ENCODE measurements around the gene RAD54L. TPM values are rescaled to one million over a fixed set of nuclear protein-coding genes. Genes with fewer than 3 reads are reported as not detected.

RAD54L gene
- total and polyA plus RNA-seq, 10 of the 15 experiments (the other 5 are each of a cell fraction or from before 2014, with no cell fraction given): 12.9 to 54.2 (median 23.6) TPM

DNA sequence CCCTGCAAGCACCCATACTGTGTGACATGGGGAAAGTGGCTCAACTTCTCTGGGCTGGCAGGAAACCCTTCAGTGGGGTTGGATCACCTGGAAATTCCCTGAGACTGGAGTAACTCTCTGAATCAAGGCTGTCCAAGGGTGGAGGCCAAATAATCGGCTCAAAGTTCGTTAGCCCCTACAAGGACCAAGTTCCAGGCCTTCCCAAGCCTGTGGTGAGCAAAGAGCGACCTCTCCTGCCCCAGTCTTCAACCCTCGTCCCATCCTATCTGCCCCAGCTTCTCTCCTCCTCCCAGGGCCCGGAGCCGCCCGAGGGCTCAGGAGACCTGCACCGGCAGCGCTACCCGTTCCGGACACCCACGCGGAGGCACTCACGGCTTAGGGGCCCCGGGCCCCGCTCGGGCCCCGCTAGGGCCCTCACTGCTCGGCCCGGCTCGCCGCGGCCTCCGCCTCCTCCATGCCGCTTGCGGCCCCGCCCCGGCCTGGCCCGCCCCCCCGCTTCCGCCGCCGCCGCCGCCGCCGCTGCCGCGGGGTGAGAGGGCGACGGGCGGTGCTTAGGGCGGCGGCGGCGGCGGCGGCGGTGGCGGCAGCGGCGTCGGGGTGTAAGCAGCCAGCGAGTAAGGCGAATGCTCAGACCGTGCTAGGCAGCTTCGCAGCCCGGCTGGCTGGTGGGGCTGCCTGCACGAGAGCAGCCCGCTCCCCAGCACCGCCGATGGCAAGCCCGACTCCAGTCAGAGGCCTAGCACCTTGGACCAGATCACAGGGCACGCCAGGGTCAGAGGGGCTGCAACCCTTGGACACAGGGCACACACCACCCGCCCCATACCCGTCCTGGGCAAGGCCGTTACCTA lies 49.4 kb upstream of the RAD54L start, which contains the start of gene POMGNT1:
Gene POMGNT1, minus strand, starts transcription at position 471 of the 848 bp plus-strand sequence. CDS start 613 bp downstream, outside the sequence.
- DNase-seq (ENCODE audit: low read depth, low spot score): no peak
- Histone ChIP-seq H3K27ac (ENCODE audit: control insufficient read depth, insufficient read depth) (peak within 1 kb of the TSS; percentile 59), H3K36me3 (ENCODE audit: control insufficient read depth in 2 of 2, insufficient read depth in 2 of 2, low read length in 1 of 2) (peaks cover 0 to 2% of the 10 kb centered on the region in 2 experiments; a peak in 2 of 4 replicates), H3K4me3 (peak within 1 kb of the TSS; percentile 98), H4K20me1 (ENCODE audit: control insufficient read depth, insufficient read depth) (no peaks in the 10 kb centered on the region), H3K4me2 (ENCODE audit: control insufficient read depth, insufficient read depth) (peak within 1 kb of the TSS; percentile 70), H3K27me3 (replicated peaks in 1 of 2; ENCODE audit: control insufficient read depth in 2 of 2, insufficient read depth in 2 of 2, low read length in 1 of 2) (no peaks in the 10 kb centered on the region), H3K4me1 (ENCODE audit: control insufficient read depth, insufficient read depth, low read length) (peaks cover 9% of the 10 kb centered on the region), H3K79me2 (ENCODE audit: control insufficient read depth, insufficient read depth, low read length) (peaks cover 6% of the 10 kb centered on the region), H3K9me3 (replicated peaks; ENCODE audit: control insufficient read depth, insufficient read depth, low read length) (no peaks in the 10 kb centered on the region), H3K9ac (ENCODE audit: control insufficient read depth, insufficient read depth, low read length) (peak within 1 kb of the TSS; percentile 86), H2AFZ (ENCODE audit: control insufficient read depth, low read depth, low read length) (peak within 1 kb of the TSS; percentile 92)
- POLR2A ChIA-PET: interaction anchor here (0.7 to 0.8 kb wide), 4 partner anchors 46 to 1054 kb away, joined by 3 read pairs; partner anchors contain the start of gene RAD54L
- SMC1A ChIA-PET (ENCODE audit: uncharacterized antibody, unreplicated experiment): interaction anchor here (0.9 to 3.1 kb wide), 4 partner anchors 14 to 291 kb away, joined by 3 to 10 read pairs (median 6); no protein-coding TSS in a partner anchor
- CTCF ChIA-PET: interaction anchor here (1.6 to 3.9 kb wide), 3 partner anchors 15 to 26 kb away, joined by 9 to 30 read pairs (median 15); no protein-coding TSS in a partner anchor
- no peak for FAIRE-seq
- intact Hi-C loops (cut with micrococcal nuclease; ENCODE audit: unreplicated experiment): loop anchor here (1.0 kb wide), 1 partner anchor 161 kb away; no protein-coding TSS in a partner anchor
- RAD21 ChIA-PET (ENCODE audit: unreplicated experiment): interaction anchor here (1.3 to 3.0 kb wide), 5 partner anchors 14 to 162 kb away, joined by 4 to 13 read pairs (median 5); no protein-coding TSS in a partner anchor
- under 1% methylated on average over 33 of the region's 67 CpGs for WGBS (ENCODE audit: insufficient coverage, insufficient replicate concordance, low lambda C conversion rate, missing lambda C conversion rate)
- peak; percentile 94 for ATAC-seq
- BruUV-seq (replicated peaks): TSS peak; percentile 67
- in situ Hi-C loops (cut with MboI): no loop called here
- TF ChIP-seq, protein P1, sequence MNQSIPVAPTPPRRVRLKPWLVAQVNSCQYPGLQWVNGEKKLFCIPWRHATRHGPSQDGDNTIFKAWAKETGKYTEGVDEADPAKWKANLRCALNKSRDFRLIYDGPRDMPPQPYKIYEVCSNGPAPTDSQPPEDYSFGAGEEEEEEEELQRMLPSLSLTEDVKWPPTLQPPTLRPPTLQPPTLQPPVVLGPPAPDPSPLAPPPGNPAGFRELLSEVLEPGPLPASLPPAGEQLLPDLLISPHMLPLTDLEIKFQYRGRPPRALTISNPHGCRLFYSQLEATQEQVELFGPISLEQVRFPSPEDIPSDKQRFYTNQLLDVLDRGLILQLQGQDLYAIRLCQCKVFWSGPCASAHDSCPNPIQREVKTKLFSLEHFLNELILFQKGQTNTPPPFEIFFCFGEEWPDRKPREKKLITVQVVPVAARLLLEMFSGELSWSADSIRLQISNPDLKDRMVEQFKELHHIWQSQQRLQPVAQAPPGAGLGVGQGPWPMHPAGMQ (IDR thresholded peaks at IDR 0.05; ENCODE audit: borderline replicate concordance): no peak
- TF ChIP-seq GATAD2B (conservative IDR thresholded peaks at IDR 0.05; ENCODE audit: low read depth) (no peak; the same call in 1 of the 2 replicates), RFX5 (IDR thresholded peaks at IDR 0.05; ENCODE audit: low read depth, low read length) (no peak), NR2C1 (IDR thresholded peaks at IDR 0.05) (peak; percentile 85), ASH2L (IDR thresholded peaks at IDR 0.05; ENCODE audit: borderline replicate concordance, low read depth) (0 out of 2 replicates have a peak, but pooled peaks have one; percentile 58), EZH2 (IDR thresholded peaks at IDR 0.05; ENCODE audit: borderline replicate concordance, control insufficient read depth, low read depth, low read length) (no peak), RUNX3 (IDR thresholded peaks at IDR 0.05; ENCODE audit: low read length) (peak; percentile 31; the same call in 1 of the 2 replicates)
- TF ChIP-seq, protein P2, sequence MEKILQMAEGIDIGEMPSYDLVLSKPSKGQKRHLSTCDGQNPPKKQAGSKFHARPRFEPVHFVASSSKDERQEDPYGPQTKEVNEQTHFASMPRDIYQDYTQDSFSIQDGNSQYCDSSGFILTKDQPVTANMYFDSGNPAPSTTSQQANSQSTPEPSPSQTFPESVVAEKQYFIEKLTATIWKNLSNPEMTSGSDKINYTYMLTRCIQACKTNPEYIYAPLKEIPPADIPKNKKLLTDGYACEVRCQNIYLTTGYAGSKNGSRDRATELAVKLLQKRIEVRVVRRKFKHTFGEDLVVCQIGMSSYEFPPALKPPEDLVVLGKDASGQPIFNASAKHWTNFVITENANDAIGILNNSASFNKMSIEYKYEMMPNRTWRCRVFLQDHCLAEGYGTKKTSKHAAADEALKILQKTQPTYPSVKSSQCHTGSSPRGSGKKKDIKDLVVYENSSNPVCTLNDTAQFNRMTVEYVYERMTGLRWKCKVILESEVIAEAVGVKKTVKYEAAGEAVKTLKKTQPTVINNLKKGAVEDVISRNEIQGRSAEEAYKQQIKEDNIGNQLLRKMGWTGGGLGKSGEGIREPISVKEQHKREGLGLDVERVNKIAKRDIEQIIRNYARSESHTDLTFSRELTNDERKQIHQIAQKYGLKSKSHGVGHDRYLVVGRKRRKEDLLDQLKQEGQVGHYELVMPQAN (conservative IDR thresholded peaks at IDR 0.05): peak; percentile 46; the same call in 1 of the 2 replicates
- TF ChIP-seq, protein P3, sequence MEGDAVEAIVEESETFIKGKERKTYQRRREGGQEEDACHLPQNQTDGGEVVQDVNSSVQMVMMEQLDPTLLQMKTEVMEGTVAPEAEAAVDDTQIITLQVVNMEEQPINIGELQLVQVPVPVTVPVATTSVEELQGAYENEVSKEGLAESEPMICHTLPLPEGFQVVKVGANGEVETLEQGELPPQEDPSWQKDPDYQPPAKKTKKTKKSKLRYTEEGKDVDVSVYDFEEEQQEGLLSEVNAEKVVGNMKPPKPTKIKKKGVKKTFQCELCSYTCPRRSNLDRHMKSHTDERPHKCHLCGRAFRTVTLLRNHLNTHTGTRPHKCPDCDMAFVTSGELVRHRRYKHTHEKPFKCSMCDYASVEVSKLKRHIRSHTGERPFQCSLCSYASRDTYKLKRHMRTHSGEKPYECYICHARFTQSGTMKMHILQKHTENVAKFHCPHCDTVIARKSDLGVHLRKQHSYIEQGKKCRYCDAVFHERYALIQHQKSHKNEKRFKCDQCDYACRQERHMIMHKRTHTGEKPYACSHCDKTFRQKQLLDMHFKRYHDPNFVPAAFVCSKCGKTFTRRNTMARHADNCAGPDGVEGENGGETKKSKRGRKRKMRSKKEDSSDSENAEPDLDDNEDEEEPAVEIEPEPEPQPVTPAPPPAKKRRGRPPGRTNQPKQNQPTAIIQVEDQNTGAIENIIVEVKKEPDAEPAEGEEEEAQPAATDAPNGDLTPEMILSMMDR (IDR thresholded peaks at IDR 0.05 in 2 of 3, conservative IDR thresholded peaks at IDR 0.05 in 1 of 3; ENCODE audit: control insufficient read depth in 2 of 3, extremely low read depth in 1 of 3, insufficient read depth in 1 of 3, low read depth in 3 of 3, low read length in 3 of 3): peak in 2 of 3 experiments; percentile 20 to 21; a peak in 2 of 6 replicates
- TF ChIP-seq, protein P4, sequence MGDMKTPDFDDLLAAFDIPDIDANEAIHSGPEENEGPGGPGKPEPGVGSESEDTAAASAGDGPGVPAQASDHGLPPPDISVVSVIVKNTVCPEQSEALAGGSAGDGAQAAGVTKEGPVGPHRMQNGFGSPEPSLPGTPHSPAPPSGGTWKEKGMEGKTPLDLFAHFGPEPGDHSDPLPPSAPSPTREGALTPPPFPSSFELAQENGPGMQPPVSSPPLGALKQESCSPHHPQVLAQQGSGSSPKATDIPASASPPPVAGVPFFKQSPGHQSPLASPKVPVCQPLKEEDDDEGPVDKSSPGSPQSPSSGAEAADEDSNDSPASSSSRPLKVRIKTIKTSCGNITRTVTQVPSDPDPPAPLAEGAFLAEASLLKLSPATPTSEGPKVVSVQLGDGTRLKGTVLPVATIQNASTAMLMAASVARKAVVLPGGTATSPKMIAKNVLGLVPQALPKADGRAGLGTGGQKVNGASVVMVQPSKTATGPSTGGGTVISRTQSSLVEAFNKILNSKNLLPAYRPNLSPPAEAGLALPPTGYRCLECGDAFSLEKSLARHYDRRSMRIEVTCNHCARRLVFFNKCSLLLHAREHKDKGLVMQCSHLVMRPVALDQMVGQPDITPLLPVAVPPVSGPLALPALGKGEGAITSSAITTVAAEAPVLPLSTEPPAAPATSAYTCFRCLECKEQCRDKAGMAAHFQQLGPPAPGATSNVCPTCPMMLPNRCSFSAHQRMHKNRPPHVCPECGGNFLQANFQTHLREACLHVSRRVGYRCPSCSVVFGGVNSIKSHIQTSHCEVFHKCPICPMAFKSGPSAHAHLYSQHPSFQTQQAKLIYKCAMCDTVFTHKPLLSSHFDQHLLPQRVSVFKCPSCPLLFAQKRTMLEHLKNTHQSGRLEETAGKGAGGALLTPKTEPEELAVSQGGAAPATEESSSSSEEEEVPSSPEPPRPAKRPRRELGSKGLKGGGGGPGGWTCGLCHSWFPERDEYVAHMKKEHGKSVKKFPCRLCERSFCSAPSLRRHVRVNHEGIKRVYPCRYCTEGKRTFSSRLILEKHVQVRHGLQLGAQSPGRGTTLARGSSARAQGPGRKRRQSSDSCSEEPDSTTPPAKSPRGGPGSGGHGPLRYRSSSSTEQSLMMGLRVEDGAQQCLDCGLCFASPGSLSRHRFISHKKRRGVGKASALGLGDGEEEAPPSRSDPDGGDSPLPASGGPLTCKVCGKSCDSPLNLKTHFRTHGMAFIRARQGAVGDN (IDR thresholded peaks at IDR 0.05): peak; percentile 71; the same call in 1 of the 2 replicates

All from GM12878 (cell line).